Measurements from ENCODE around the gene PRSS27.
"Not testable (repeated sequence)": the region's sequence is repeated elsewhere in the genome, so short reads cannot be mapped to it uniquely, and the experiment has no call there.

DNA sequence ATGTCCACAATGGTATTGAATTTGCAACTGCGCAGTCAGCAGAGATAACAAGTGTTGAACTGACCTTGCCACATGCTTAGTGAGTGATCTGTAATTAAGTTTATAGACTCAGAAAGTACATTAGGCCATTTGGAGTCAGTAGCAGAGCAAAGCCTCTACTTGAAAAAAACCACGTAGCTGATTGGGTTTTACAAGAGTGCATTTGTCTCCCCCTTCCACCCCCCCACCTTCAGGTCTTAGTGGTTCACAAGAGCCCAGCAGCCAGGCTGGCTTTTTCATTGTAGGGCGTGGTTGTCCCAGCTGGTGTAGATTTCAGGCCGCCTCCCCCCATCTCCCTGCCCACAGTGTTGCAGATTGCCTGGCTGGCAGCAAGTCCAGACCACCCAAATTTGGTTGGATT, 40.1 kb downstream of the PRSS27 start:
- TF ChIP-seq, protein P1, sequence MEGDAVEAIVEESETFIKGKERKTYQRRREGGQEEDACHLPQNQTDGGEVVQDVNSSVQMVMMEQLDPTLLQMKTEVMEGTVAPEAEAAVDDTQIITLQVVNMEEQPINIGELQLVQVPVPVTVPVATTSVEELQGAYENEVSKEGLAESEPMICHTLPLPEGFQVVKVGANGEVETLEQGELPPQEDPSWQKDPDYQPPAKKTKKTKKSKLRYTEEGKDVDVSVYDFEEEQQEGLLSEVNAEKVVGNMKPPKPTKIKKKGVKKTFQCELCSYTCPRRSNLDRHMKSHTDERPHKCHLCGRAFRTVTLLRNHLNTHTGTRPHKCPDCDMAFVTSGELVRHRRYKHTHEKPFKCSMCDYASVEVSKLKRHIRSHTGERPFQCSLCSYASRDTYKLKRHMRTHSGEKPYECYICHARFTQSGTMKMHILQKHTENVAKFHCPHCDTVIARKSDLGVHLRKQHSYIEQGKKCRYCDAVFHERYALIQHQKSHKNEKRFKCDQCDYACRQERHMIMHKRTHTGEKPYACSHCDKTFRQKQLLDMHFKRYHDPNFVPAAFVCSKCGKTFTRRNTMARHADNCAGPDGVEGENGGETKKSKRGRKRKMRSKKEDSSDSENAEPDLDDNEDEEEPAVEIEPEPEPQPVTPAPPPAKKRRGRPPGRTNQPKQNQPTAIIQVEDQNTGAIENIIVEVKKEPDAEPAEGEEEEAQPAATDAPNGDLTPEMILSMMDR (IDR thresholded peaks at IDR 0.05): not testable (repeated sequence)
- not testable (repeated sequence) for TF ChIP-seq ZFX (IDR thresholded peaks at IDR 0.05; ENCODE audit: borderline replicate concordance)

Data from 22Rv1 (cell line).